Endothelial cell of umbilical vein (primary cell): Measurements from ENCODE around the gene EMC8. TPM values are rescaled to one million over a fixed set of nuclear protein-coding genes. Genes with fewer than 3 reads are reported as not detected.

Experiments used
- BruUV-seq: library from RNA; stranded (reverse); fragments of 400-500 nt; replicated peaks from 2 replicates; lab custom pipeline; 2021; lab: Mats Ljungman, UMichigan
- CTCF ChIA-PET: fragments of 300-600, 350-600 bp; sonication (Branson Sonifier 250); formaldehyde crosslinking; loops from one replicate; lab custom pipeline; 2021; ENCODE audit warnings: antibody characterized with exemption, inconsistent platforms; lab: Charles Lee
- POLR2A ChIA-PET: fragments of 300-600, 350-600 bp; sonication (Branson Sonifier 250); formaldehyde crosslinking; loops from one replicate; lab custom pipeline; 2021; ENCODE audit warnings: antibody characterized with exemption, inconsistent platforms; lab: Charles Lee
- DNase-seq: peaks from one replicate; pipeline ENCODE4 v3.0.0-alpha.2; 2011; ENCODE audit warnings: low read depth, low spot score
- FAIRE-seq: peaks from 2 replicates; lab custom pipeline; 2011; peaks lifted over from hg19 to GRCh38; lab: Jason Lieb, UNC
- H2AFZ ChIP-seq: 2 replicates; pipeline ENCODE4 v1.6.0; 2012; ENCODE audit warnings: low read depth, low read length, control low read depth, inconsistent platforms
- H3K27ac ChIP-seq: 2 replicates; pipeline ENCODE4 v1.5.1; 2011; ENCODE audit warnings: low read depth, mild to moderate bottlenecking, control low read depth, low read length, moderate library complexity; ENCODE audit not compliant: insufficient read depth
- H3K27me3 ChIP-seq, 2 experiments: 2 replicates each; pipeline versions ENCODE4 v1.6.0 to v1.6.1; 2011; ENCODE audit warnings: low read length in 2 of 2, mixed read lengths in 1 of 2; ENCODE audit not compliant: control insufficient read depth in 2 of 2, insufficient read depth in 2 of 2
- H3K36me3 ChIP-seq, 2 experiments: 2 replicates in 1 of 2; 3 replicates in 1 of 2; pipeline ENCODE4 v1.5.1; 2011; ENCODE audit warnings: low read length in 2 of 2, mild to moderate bottlenecking in 1 of 2, moderate library complexity in 1 of 2; ENCODE audit not compliant: control insufficient read depth in 2 of 2, insufficient read depth in 2 of 2; ENCODE audit errors: extremely low read depth in 1 of 2
- H3K4me1 ChIP-seq: 3 replicates; pipeline ENCODE4 v1.5.1; 2011; ENCODE audit warnings: mild to moderate bottlenecking, low read length; ENCODE audit not compliant: control insufficient read depth, insufficient read depth; ENCODE audit errors: extremely low read depth
- H3K4me2 ChIP-seq: 2 replicates; pipeline ENCODE4 v1.6.1; 2011; ENCODE audit warnings: low read length, control low read depth, mixed read lengths; ENCODE audit not compliant: insufficient read depth
- H3K4me3 ChIP-seq, 3 experiments: fragments of 200-600 bp in 1 of 3; sonication (generic), shearing (Covaris generic) in 1 of 3; replicated peaks in 1 of 3; 2 replicates each; pipeline ENCODE4 v1.5.1; 2011 to 2016; ENCODE audit warnings: control low read depth in 3 of 3, low read length in 3 of 3, mild to moderate bottlenecking in 2 of 3, inconsistent platforms in 1 of 3, low read depth in 1 of 3, moderate library complexity in 1 of 3; ENCODE audit not compliant: insufficient read depth in 1 of 3
- H3K79me2 ChIP-seq: 2 replicates; pipeline ENCODE4 v1.6.0; 2012; ENCODE audit warnings: low read length, inconsistent platforms; ENCODE audit not compliant: control insufficient read depth, insufficient read depth
- H3K9ac ChIP-seq: replicated peaks from 2 replicates; pipeline ENCODE3; 2011; ENCODE audit warnings: low read length, control low read depth; ENCODE audit not compliant: insufficient read depth; ENCODE audit errors: extremely low read depth
- H3K9me1 ChIP-seq: replicated peaks from 3 replicates; pipeline ENCODE4 v1.6.0; 2011; ENCODE audit warnings: mild to moderate bottlenecking, low read length; ENCODE audit not compliant: control insufficient read depth, insufficient read depth; ENCODE audit errors: extremely low read depth
- H3K9me3 ChIP-seq: replicated peaks from 2 replicates; pipeline ENCODE4 v1.5.1; 2012; ENCODE audit warnings: low read length, inconsistent platforms; ENCODE audit not compliant: control insufficient read depth, insufficient read depth
- H4K20me1 ChIP-seq: replicated peaks from 2 replicates; pipeline ENCODE3; 2011; ENCODE audit warnings: mild to moderate bottlenecking, low read length; ENCODE audit not compliant: control insufficient read depth, insufficient read depth; ENCODE audit errors: extremely low read depth
- CTCF ChIP-seq, 2 donors: IDR thresholded peaks; 1 replicate in 1 of 2; 2 replicates in 1 of 2; pipeline ENCODE4 v1.5.1; 2011; ENCODE audit warnings: low read length in 2 of 2, mild to moderate bottlenecking in 2 of 2, moderate library complexity in 2 of 2, control low read depth in 1 of 2, inconsistent platforms in 1 of 2, low read depth in 1 of 2; ENCODE audit not compliant: insufficient read depth in 1 of 2; ENCODE audit errors: extremely low read depth in 1 of 2
- EZH2 ChIP-seq: IDR thresholded peaks from 2 replicates; pipeline ENCODE4 v1.6.1; 2012; ENCODE audit warnings: borderline replicate concordance, low read depth, mild to moderate bottlenecking, moderate library complexity, low read length, inconsistent platforms; ENCODE audit not compliant: severe bottlenecking
- FOS ChIP-seq: IDR thresholded peaks from 2 replicates; pipeline ENCODE4 v1.6.1; 2011; ENCODE audit warnings: mild to moderate bottlenecking, low read length, moderate library complexity, borderline replicate concordance; ENCODE audit not compliant: insufficient read depth
- GATA2 ChIP-seq: IDR thresholded peaks from 2 replicates; pipeline ENCODE4 v1.7.0; 2011; ENCODE audit warnings: low read depth, mild to moderate bottlenecking, moderate library complexity, mixed read lengths, low read length; ENCODE audit not compliant: insufficient read length, insufficient read depth
- JUN ChIP-seq: IDR thresholded peaks from 2 replicates; pipeline ENCODE4 v1.6.1; 2011; ENCODE audit warnings: borderline replicate concordance, low read depth; ENCODE audit not compliant: insufficient read length, insufficient read depth
- MAX ChIP-seq: IDR thresholded peaks from 2 replicates; pipeline ENCODE4 v1.6.1; 2011; ENCODE audit not compliant: insufficient read depth, insufficient read length
- MYC ChIP-seq: IDR thresholded peaks from one replicate; pipeline ENCODE4 v1.6.1; 2011; ENCODE audit warnings: mild to moderate bottlenecking, low read depth, low read length
- POLR2A ChIP-seq: IDR thresholded peaks from 2 replicates; pipeline ENCODE4 v1.6.1; 2012; ENCODE audit warnings: low read depth, mild to moderate bottlenecking, control low read depth, low read length
- POLR2AphosphoS5 ChIP-seq: IDR thresholded peaks from 2 replicates; pipeline ENCODE4 v1.6.1; 2012; ENCODE audit warnings: low read depth, mild to moderate bottlenecking, control low read depth, low read length, moderate library complexity; ENCODE audit not compliant: insufficient read depth
- dilution Hi-C: fragments of 300-500 bp; cut with MboI; formaldehyde crosslinking; loops from one replicate; pipeline ENCODE4 v1.15.0; 2019; ENCODE audit warnings: low sequenced_read_pairs; ENCODE audit not compliant: extremely low pct_ligation_motif_present
- intact Hi-C: fragments of 100-400 bp; cut with micrococcal nuclease; formaldehyde crosslinking; loops from one replicate; pipeline ENCODE4 v1.10.0; 2022
- polyA plus RNA-seq, 4 experiments: library from polyadenylated mRNA; depleted of rRNA in 3 of 4; stranded (reverse) in 3 of 4; unstranded in 1 of 4; fragments of >200 nt; gene quantifications; 2 replicates each; pipeline versions ENCODE4 v1.2.1 to v1.2.3, GENCODE V29; 2011 to 2012; ENCODE audit warnings: missing spikeins in 1 of 4
- total RNA-seq: library from RNA; stranded (reverse); gene quantifications from 2 replicates; pipeline ENCODE4 v1.2.3, GENCODE V29; 2021

EMC8 gene
- total and polyA plus RNA-seq, 2 donors (not counting 3 experiments of a cell fraction or from before 2014, with no cell fraction given) = 51.2 to 59.6 TPM

GRCh38 chr16:85835227-85835751 is 35.9 kb upstream of the EMC8 start:
- intact Hi-C loops (no loop called here), dilution Hi-C loops (no loop called here)
- no peak for TF ChIP-seq POLR2AphosphoS5
- TF ChIP-seq JUN = no peak
- no peak for TF ChIP-seq POLR2A
- TF ChIP-seq MYC = no peak
- no peak for TF ChIP-seq FOS
- no peak for TF ChIP-seq EZH2
- no peak for TF ChIP-seq GATA2
- TF ChIP-seq MAX = no peak
- TF ChIP-seq CTCF (IDR thresholded peaks at IDR 0.05; ENCODE audit: extremely low read depth in 1 of 2, insufficient read depth in 1 of 2, low read depth in 1 of 2, low read length in 2 of 2) = no peak
- DNase-seq (no peak), FAIRE-seq (no peak)
- no peak overlapping the region for H3K4me2 ChIP-seq
- H3K27ac ChIP-seq = no peak overlapping the region
- no peaks in the 10 kb centered on the region for H3K9me1 ChIP-seq
- no peaks in the 10 kb centered on the region for H3K36me3 ChIP-seq
- CTCF ChIA-PET = interaction anchor here (1.1 to 2.9 kb wide), 2 partner anchors 14 to 16 kb away, joined by 3 to 13 read pairs; no protein-coding TSS in a partner anchor
- H3K9me3 ChIP-seq = no peaks in the 10 kb centered on the region
- H3K4me1 ChIP-seq = no peaks in the 10 kb centered on the region
- no peak overlapping the region for H3K4me3 ChIP-seq
- no peaks in the 10 kb centered on the region for H3K27me3 ChIP-seq
- BruUV-seq = no TSS peak
- no peaks in the 10 kb centered on the region for H3K79me2 ChIP-seq
- no peak overlapping the region for H3K9ac ChIP-seq
- POLR2A ChIA-PET = no interaction called here
- H4K20me1 ChIP-seq = no peaks in the 10 kb centered on the region
- H2AFZ ChIP-seq = no peak overlapping the region
